Left kidney (tissue), 2 donors: ENCODE results near the gene DHRS3. TPM values are rescaled to one million over a fixed set of nuclear protein-coding genes. Genes with fewer than 3 reads are reported as not detected.
"Not testable (repeated sequence)": the region's sequence is repeated elsewhere in the genome, so short reads cannot be mapped to it uniquely, and the experiment has no call there.

Experiments used
- DNase-seq: peaks from one replicate; pipeline ENCODE4 v3.0.0-alpha.2; 2013
- polyA plus RNA-seq: library from polyadenylated mRNA; unstranded; fragments of 120-200 nt; gene quantifications from one replicate; pipeline ENCODE4 v1.2.1, GENCODE V29; 2013; ENCODE audit not compliant: insufficient read length

The DHRS3 gene
- polyA plus RNA-seq, 1 donor = 80.7 TPM

DNA sequence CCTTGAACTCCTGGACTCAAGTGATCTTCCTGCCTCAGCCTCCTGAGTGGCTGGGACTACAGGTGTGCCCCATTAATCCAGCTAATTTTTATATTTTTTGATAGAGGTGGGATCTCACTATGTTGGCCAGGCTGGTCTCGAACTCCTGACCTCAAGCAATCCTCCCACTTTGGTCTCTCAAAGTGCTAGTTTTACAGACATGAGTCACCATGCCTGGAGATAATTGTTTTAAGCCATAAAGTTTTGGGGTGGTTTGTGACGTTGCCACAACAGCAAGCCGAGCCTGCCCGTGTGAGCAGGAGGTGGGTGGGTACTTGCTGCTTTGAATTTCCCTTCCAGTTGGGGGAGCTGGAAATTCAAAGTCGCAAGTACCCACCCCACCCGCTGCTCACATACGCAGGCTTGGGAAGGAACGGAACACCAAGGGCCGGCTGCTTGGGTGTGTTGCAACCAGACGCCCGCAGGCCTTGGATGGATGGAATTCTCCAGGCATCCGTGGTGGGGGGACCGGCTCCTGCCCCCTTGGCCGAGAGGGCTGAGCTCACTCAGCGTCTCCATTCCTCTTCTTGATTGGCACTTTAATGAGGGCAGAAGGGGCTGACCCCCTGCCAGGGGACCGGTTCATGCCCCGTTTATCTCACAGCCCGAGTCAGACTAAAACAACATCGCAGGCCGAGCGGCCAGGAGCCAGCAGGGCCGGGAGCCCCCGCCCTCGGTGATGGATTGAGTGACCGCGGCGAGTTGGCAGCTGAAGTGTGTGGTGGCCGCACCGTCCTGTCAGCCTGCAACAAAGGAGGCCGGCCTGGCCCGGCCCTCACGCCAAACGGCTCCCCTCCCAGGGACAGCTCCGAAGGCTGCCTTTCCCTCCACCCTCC is 78.1 kb downstream of the DHRS3 start:
- DNase-seq = peak; percentile 87

DNA sequence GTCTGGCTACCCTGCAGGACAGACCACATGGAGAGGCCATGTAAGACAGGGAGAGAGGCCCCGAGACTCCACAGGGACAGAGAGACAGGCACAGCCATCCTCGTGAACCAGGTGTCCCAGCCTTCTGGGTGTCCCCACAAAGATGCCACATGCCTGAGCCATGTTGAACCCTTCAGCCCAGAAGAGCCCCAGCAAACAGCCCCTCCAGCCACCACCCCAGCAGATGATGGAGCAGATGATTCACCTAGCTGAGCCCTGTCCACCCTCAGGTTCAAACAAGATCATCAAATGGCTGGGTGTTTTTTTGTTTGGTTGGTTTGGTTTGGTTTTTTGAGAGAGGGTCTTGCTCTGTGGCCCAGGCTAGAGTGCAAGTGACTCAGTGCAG is 78.7 kb downstream of the DHRS3 start:
- no peak for DNase-seq

DNA sequence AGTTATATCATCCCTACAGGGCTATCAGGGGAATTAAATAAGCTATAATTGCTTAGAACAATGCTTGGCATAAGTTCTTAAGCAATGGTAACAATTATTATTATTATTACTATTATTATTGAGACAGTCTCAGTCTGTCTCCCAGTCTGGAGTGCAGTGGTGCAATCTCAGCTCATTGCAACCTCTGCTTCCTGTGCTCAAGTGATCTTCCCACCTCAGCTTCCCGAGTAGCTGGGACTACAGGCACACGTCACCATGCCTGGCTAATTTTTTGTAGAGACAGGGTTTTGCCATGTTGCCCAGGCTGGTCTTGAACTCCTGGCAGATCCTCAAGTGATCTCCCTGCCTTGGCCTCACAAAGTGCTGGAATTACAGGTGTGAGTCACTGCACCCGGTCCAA is 79.5 kb downstream of the DHRS3 start:
- not testable (repeated sequence) for DNase-seq

DNA sequence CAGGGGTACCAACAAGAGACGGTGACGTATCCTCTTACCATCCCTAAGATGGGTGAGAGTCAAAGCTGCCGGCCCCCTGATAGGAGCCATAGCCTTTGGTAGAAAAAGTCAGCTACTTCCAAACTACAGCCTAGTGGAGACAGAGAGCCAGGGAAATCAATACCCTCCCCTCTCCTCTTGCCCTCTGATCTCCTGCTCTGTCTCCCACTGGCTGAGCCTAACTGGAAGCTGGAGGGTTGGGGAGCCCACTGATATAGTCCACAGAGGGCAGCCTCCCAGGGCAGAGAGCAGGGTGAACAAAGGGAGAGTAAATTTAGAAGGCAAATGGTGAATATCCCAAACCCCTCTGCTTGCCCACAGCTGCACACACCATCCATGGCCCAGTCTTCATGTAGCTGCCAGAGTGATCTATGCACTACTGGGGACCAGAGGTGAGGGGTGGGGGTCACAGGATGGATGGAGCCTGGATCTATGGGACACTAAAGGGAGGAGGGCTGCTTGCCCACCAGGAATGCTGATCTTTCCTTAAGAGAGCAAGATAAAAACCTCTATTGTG is 80.0 kb downstream of the DHRS3 start:
- no peak for DNase-seq

DNA sequence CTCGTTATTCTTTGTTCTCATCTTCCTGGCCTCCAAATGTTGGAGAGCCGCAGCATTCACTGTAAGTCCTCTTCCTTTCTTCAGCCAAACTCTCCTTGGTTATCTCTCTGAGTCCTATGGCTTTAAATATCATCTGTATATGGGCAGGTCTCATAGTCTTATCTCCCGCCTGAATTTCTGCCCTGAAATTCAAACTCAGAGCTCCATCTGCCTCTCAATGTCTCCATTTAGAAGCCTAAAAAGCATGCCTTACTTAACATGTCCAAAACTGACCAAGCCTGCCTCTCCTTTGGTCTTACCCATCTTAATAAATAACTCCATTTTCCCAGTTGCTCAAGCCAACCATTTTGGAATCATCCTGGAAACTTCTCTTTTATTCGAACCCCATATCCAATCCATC is 80.7 kb downstream of the DHRS3 start:
- DNase-seq = no peak

DNA sequence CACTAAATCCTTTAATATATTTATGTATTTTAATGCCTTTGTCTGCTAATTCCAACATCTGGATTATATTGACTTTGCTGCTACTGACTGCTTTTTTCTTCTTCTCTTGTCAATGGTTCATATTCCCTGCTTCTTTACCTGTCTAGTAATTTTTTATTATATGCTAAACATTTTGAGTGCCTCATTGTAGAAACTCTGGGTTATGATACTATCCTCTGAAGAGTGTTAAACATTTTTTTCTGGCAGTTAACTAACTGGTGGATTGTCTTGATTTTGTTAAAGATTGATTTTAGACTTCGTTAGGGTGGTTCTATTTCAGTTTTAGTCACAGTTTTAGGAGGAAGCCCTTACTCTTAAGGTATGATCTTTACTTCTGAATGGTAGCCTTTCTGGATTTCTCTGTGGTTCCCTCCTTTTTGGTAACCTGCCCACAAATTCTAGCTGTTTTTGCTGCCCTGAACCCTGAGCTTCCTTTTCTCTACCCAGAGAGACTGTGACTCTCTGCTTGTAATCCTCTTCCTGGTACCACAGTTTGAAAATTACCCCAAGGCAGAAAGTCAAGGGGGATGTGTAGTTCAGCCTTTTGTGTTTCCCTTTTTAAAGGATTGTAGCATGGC is 81.9 kb downstream of the DHRS3 start:
- DNase-seq = no peak

DNA sequence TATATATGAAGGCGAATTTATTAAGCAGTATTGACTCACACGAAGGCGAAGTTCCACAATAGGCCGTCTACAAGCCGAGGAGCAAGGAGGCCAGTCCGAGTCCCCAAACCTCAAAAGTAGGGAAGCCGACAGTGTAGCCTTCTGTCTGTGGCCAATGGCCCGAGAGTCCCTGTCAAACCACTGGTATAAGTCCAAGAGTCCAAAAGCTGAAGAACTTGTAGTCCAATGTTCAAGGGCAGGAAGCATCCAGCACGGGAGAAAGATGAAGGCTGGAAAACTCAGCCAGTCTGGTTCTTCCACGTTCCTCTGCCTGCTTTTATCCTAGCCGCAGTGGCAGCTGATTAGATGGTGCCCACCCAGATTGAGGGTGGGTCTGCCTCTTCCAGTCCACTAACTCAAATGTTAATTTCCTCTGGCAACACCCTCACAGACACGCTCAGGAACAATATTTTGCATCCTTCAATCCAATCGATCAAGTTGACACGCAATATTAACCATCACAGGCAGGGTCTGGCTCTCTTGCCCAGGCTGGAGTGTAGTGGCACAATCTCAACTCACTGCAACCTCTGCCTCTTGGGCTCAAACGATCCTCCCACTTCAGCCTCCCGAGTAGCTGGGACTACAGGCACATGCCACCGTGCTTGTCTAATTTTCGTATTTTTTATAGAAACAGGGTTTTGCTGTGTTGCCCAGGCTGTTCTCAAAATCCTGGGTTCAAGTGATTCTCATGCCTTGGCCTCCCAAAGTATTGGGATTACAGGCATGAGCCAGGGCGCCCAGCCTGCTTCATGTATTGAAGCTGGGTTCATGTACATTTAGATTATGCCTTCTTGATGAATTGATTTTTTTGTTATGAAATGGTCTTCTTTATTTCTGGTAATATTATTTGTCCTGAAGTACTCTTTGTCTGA is 85.3 kb downstream of the DHRS3 start:
- DNase-seq = no peak

DNA sequence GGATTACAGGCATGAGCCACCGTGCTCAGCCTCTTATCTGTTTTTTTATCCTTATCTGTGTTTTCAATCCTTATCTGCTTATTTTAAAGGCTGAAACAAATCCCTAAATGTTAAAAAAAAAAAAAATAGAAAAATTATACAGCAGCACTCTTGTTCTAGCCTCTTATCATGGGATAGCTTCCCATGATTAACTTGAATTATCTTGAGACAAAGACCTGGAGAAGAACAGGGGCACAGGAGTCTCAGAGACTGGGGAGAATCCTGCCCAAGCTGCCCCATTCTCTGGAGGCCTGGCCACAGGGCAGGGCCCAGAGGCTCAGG is 86.9 kb downstream of the DHRS3 start:
- DNase-seq = no peak

DNA sequence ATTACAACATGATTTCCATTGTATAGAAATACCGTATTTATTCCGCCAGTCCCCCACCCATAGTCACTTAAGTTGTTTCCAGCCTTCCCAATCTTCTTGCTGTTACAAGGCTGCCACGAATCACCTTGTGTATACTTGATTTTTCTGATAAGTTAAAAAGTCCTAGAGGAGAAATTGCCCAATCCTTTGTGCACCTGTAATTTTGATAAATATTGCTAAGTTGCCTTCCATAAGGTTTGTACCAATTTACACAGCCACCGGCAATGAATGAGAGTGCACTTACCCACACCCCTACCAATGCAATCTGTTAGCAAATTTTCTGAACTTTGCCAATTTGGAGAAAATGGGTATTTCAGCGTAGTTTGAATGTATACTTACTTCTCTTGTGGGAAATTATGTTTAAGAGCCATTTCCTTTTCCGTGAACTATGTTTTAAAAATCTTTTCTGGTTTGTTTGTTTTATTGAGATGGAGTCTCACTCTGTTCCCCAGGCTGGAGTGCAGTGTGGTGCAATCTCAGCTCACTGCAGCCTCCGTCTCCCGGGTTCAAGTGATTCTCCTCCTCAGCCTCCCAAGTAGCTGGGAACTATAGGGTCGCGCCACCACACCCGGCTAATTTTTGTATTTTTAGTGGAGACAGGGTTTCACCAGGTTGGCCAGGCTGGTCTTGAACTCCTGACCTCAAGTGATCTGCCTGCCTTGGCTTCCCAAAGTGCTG is 87.4 kb downstream of the DHRS3 start:
- DNase-seq = no peak

DNA sequence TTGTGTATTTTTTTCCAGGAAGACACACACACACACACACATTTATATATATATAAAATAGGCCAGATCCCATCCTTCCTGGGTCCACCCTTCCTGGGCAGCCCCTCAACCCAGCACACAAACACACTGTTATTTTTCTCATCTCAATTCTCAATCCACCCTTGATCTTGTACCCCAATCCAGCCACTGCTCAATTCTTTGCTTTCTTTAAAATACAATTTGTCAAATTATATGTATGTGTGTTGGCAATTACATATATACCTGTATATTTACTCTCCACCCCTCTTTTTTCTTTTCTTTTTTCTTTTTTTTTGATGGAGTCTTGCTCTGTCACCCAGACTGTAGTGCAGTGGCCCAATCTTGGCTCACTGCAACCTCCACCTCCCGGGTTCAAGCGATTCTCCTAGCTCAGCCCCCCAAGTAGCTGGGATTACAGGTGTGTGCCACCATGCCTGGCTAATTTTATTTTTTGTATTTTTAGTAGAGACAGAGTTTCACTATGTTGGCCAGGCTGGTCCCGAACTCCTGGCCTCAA is 88.3 kb downstream of the DHRS3 start:
- DNase-seq = no peak

DNA sequence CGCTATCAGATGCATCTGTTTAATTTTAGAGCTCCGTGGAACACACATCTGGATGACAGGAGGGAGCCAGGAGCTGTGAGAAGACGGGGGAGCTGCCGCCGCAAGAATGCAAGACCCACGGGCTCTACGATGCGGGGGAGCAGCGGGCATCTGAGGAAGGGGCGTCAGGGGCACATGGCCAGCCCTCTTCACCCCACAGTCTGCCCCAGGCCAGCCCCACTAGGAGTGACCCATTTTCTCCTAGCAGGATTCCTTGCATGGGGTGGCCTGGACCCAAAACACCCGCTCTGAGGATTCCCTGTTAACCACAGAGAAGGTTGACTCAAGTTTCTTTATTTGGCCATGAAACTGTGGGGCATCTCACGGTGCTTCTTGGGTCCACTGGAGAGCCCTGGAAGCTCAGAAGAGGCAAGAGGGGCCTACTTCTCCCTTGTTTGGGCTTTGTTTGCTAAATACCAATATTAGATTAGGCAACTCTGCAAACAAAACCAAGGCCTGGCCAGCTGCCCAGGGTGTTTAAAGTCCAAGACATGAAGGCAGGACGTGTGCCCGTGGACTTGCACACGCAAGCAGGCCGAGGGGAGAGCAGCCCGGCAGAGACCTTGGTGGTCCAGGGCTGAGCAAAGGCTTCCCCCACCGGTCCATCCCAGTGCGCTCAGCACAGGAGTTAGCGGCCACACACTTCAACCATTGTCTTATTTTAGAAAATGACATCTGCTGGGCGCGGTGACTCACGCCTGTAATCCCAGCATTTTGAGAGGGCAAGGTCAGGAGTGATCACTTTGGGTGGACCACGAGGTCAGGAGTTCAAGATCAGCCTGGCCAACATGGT is 89.8 kb downstream of the DHRS3 start:
- DNase-seq = no peak

DNA sequence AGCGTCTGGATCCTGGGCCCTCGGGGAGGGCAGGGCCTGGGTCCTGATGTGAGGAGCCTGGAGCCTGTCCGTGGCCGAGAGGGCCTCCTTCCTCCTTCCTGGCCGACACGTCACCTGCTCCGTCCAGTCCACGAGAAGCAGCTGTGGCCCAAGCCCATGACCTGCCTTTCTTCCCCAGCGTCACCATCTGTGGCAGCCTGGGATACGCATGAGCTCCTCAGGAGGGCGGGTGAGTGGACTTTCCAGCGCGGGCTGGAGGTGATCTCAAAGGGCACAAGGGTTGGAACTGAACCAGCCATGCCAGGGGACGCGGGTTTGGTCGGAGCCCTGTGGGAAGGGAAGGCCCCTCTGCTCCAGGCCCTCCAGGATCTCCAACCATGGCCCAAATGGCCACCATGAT is 90.4 kb downstream of the DHRS3 start:
- no peak for DNase-seq

DNA sequence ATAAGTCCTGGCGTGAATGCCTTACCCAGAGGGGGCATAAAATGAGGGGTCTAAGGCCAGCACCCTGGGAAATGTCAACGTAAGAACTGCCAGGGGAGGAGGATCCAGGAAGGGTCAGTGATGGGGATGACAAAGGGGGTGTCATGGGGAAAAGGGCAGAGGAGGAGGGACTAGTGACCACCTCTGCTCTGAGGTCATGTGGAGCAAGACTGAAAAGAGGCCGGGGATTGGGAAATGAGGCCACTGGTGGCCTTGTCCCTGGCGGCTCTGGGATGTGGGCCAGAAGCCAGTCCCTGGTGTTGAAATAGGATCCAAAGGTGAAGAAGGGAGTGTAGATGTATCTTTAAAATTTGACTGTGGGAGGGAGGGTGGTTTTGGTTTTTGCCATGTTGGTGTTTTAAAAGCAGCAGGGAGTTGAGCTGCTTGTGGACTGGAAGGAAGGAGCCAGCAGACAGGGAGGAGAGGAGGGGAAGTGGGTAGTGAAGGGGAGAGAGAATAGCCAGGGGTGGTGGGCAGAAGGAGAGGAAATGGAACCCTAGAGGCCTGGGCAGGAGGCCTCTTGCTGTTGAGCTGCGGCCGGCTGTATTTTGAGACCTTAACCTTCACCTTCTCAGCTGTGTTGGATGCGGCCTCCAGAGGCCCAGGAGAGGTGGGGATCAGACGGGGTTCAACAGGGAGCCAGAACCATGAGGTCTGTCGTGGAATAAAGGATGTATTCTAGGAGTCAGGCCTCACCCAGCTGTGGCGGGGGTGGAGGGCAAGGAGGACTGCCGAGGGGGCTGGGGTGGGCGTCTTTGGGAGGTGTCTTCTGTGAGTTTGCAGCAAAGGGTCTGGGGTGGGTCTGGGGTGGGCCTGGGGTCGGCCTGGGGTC is 92.5 kb downstream of the DHRS3 start:
- DNase-seq = no peak

DNA sequence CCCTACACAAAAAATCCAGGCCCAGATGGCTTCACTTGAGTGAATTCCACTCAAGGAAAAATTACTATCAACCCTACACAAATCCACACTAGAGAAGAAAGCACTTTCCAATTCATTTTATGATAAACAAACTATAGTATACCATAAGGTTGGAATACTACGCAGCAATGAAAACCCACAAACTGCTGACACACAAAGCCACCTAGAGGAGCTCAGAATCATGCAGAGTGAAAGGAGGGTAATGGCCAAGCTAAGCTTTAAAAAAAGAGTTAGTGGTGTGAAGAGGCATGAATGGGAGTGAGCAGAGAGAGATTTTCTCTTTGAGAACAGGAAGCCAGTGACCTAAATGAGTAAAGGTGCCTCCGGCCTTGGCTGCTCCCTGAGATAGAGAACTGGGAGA is 93.7 kb downstream of the DHRS3 start:
- no peak for DNase-seq

DNA sequence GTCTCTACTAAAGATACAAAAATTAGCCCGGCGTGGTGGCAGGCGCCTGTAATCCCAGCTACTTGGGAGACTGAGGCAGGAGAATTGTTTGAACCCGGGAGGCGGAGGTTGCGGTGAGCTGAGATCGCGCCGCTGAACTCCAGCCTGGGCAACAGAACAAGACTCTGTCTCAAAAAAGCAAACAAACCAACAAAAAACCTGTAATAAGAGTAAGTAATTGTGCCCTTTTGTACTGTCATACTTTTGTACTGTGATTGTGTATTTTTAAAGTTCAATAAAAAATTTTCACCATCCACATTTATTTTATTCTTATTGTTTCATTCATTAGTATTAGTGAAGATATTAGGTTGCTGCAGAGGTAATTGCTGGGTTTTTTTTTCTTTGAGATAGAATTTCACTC is 95.2 kb downstream of the DHRS3 start:
- DNase-seq = not testable (repeated sequence)

DNA sequence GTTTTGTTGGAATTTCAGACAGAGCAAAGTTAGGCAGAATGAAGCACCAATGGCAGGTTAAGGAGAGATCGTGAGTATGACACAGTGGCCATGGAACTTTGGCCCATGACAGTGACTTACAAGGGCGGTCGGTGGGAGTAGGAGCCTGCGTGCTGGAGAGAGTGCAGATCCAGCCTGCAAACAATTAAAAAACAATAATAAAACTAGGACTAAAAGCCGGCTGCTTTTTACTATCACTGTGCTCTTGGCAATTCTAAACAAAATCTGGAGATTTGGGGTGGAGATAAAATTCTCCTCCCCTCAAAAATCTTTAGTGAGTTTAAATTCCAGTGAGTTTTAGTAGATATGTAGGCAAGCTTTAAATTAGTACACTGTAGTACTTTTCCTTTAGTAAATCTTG is 96.9 kb downstream of the DHRS3 start:
- no peak for DNase-seq

DNA sequence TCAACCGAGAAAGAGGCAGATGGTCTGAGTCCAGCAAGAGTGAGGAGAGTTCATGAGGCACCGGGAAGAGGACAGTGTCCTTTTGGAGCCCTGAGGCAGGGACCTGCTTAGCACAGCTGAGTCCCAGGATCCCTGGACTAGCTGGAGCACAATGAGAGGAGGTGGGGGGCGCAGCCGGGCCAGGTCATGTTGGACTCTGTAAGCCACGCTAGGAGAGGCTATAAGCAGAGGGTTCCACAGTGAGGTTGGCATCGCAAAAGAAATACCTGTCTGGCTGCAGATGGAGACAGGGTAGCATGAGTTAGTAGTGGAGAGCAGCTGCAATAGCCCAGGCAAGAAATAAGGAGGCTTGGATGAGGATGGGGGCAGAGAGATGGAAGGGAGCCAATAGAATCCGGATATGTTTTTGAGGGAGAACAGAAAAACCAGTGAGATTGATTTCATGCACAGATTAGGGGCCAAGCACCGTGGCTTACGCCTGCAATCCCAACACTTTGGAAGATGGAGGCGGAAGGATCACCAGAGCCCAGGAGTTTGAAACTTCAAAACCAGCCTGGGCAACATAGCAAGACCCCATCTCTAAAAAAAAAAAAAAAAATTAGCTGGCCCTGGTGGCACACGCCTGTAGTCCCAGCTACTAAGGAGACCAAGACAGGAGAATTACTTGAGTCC is 98.2 kb downstream of the DHRS3 start:
- no peak for DNase-seq

DNA sequence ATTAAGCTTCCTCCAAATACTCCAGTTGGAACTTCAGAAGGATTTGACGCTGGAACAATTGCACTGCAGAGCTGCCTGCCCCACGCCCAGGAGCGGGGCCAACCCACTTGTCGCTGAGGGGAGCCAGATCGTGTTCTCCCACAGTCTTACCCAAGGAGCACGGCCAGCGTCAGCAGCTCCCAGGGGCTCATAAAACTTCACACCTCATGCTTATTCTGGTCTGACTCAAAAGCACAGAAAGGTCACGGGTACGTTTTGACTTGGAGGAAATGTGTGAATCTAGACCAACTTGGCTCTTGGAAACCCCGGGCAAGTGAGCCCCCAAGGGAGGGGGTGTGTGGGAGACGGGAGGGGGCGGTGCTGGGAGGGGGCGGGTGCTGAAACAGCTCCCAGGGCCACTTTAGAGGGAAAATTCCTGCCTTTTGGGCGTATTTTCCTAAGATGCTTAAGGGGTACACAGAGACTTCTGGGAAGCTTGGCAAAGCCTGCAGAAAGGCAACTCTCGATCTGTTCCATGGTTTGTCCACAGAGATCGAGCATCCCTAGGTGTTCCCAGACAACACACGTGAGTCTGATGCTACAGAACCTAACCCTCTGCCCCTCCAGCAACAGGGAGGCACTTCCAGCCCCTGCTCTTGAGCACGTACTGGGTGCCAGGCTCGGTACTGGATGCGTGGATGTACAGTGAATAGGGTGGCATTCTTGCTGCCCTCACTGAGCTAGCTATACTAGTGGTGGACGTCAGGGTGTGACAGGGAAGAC is 98.9 kb downstream of the DHRS3 start:
- peak; percentile 45 for DNase-seq
